Osteocyte (in vitro differentiated cells): ENCODE measurements around the gene MICAL1. TPM values are rescaled to one million over a fixed set of nuclear protein-coding genes. Genes with fewer than 3 reads are reported as not detected.

ENCODE experiments used
- DNase-seq: peaks from one replicate; pipeline ENCODE4 v3.0.0; 2021; ENCODE audit warnings: mixed read lengths; ENCODE audit not compliant: unreplicated experiment; ENCODE audit errors: extremely low spot score
- H3K27ac Mint-ChIP-seq: one replicate; pipeline ENCODE4 v1.8.0; 2021; ENCODE audit warnings: mild to moderate bottlenecking, mixed read lengths; ENCODE audit not compliant: unreplicated experiment
- H3K27me3 Mint-ChIP-seq: one replicate; pipeline ENCODE4 v1.8.0; 2021; ENCODE audit warnings: mixed read lengths; ENCODE audit not compliant: unreplicated experiment
- H3K36me3 Mint-ChIP-seq: one replicate; pipeline ENCODE4 v1.8.0; 2021; ENCODE audit warnings: mixed read lengths; ENCODE audit not compliant: unreplicated experiment
- H3K4me1 Mint-ChIP-seq: one replicate; pipeline ENCODE4 v1.8.0; 2021; ENCODE audit warnings: mixed read lengths; ENCODE audit not compliant: unreplicated experiment
- H3K4me3 Mint-ChIP-seq: one replicate; pipeline ENCODE4 v1.8.0; 2021; ENCODE audit warnings: mild to moderate bottlenecking, moderate library complexity, mixed read lengths; ENCODE audit not compliant: unreplicated experiment
- H3K9me3 Mint-ChIP-seq: one replicate; pipeline ENCODE4 v1.8.0; 2021; ENCODE audit warnings: mixed read lengths; ENCODE audit not compliant: unreplicated experiment
- CTCF ChIP-seq: fragments of 200-600 bp; sonication (generic); IDR thresholded peaks from 2 replicates; pipeline ENCODE4 v1.5.0; 2021; ENCODE audit warnings: antibody characterized with exemption, mild to moderate bottlenecking, moderate library complexity
- total RNA-seq: library from RNA; stranded (reverse); gene quantifications from 2 replicates; pipeline ENCODE4 v1.2.1, GENCODE V29; 2021

The MICAL1 gene
- total RNA-seq, 1 donor from 2014 or later: 59.5 TPM

GRCh38 chr6:109486068-109486467, 30.5 kb upstream of the MICAL1 start:
- H3K4me3 Mint-ChIP-seq: no peak overlapping the region
- peaks cover 12% of the 10 kb centered on the region for H3K4me1 Mint-ChIP-seq
- H3K27ac Mint-ChIP-seq: no peak overlapping the region
- TF ChIP-seq CTCF: no peak
- no peak for DNase-seq
- peaks cover 24% of the 10 kb centered on the region for H3K27me3 Mint-ChIP-seq
- H3K9me3 Mint-ChIP-seq: no peaks in the 10 kb centered on the region
- peaks cover 4% of the 10 kb centered on the region for H3K36me3 Mint-ChIP-seq

GRCh38 chr6:109485266-109485935, 29.8 kb upstream of the MICAL1 start:
- Mint-ChIP-seq H3K4me3 (no peak overlapping the region), H3K36me3 (peaks cover 10% of the 10 kb centered on the region), H3K9me3 (no peaks in the 10 kb centered on the region), H3K27ac (no peak overlapping the region), H3K27me3 (peaks cover 22% of the 10 kb centered on the region), H3K4me1 (peaks cover 18% of the 10 kb centered on the region)
- DNase-seq: no peak
- TF ChIP-seq CTCF: no peak

- TF ChIP-seq CTCF: no peak
- peaks cover 14% of the 10 kb centered on the region for H3K36me3 Mint-ChIP-seq
- peaks cover 24% of the 10 kb centered on the region for H3K4me1 Mint-ChIP-seq
- DNase-seq: no peak
- peak overlapping the region; percentile 62 for H3K4me3 Mint-ChIP-seq
- peak overlapping the region; percentile 18 for H3K27ac Mint-ChIP-seq
- H3K9me3 Mint-ChIP-seq: no peaks in the 10 kb centered on the region
- H3K27me3 Mint-ChIP-seq: peaks cover 17% of the 10 kb centered on the region
Measured at GRCh38 chr6:109484122-109484521, 28.6 kb upstream of the MICAL1 start.

GRCh38 chr6:109483735-109484057, 28.1 kb upstream of the MICAL1 start:
- no peaks in the 10 kb centered on the region for H3K9me3 Mint-ChIP-seq
- H3K36me3 Mint-ChIP-seq: peaks cover 19% of the 10 kb centered on the region
- no peak for TF ChIP-seq CTCF
- H3K4me3 Mint-ChIP-seq: peak overlapping the region; percentile 62
- no peak for DNase-seq
- H3K4me1 Mint-ChIP-seq: peaks cover 28% of the 10 kb centered on the region
- peak overlapping the region; percentile 5 for H3K27ac Mint-ChIP-seq
- H3K27me3 Mint-ChIP-seq: peaks cover 17% of the 10 kb centered on the region

GRCh38 chr6:109482905-109483734, 27.5 kb upstream of the MICAL1 start, which contains the start of gene ZBTB24:
TSS of gene ZBTB24 (minus strand) at chr6:109483219. CDS start at chr6:109482026, 1,193 bp downstream.
- H3K9me3 Mint-ChIP-seq: no peaks in the 10 kb centered on the region
- peaks cover 14% of the 10 kb centered on the region for H3K27me3 Mint-ChIP-seq
- peak within 1 kb of the TSS; percentile 86 for H3K4me3 Mint-ChIP-seq

More at GRCh38 chr6:109482905-109483734, 27.5 kb upstream of the MICAL1 start, which contains the start of gene ZBTB24:
- no peak for TF ChIP-seq CTCF
- DNase-seq: peak; percentile 95
- Mint-ChIP-seq H3K36me3 (peaks cover 21% of the 10 kb centered on the region), H3K4me1 (peaks cover 34% of the 10 kb centered on the region), H3K27ac (peak within 1 kb of the TSS; percentile 39)
